GM12873 (cell line): ENCODE results near the gene MOV10L1.

Experiments used
- CTCF ChIP-seq: IDR thresholded peaks from 2 replicates; pipeline ENCODE4 v1.5.1; 2012; ENCODE audit warnings: low read depth, mild to moderate bottlenecking, moderate library complexity, low read length, control low read depth; ENCODE audit not compliant: insufficient read depth; ENCODE audit errors: missing control alignments

MOV10L1 gene

GRCh38 chr22:50199251-50199721 is 109.5 kb downstream of the MOV10L1 start:
- TF ChIP-seq CTCF = no peak

GRCh38 chr22:50199829-50200460 is 110.1 kb downstream of the MOV10L1 start:
- no peak for TF ChIP-seq CTCF

- TF ChIP-seq CTCF = no peak
Observed at GRCh38 chr22:50200461-50201190, 110.8 kb downstream of the MOV10L1 start, which contains the start of gene SELENOO. Gene SELENOO, plus strand, starts transcription at chr22:50201011. Its CDS starts 26 bp downstream, at chr22:50201037.

- no peak for TF ChIP-seq CTCF
Observed at GRCh38 chr22:50201191-50202129, 111.7 kb downstream of the MOV10L1 start.

- no peak for TF ChIP-seq CTCF
Observed at GRCh38 chr22:50202130-50202666, 112.4 kb downstream of the MOV10L1 start.

- TF ChIP-seq CTCF = no peak
Observed at GRCh38 chr22:50203288-50203687, 113.5 kb downstream of the MOV10L1 start.
